GM21447 (cell line): ENCODE measurements around the gene MBIP.
A peak's percentile ranks its signal among the peaks of the same experiment; 100 is the strongest.
"Not testable (repeated sequence)": the region's sequence is repeated elsewhere in the genome, so short reads cannot be mapped to it uniquely, and the experiment has no call there.

Experiments
- ATAC-seq: cut with Tn5 transposase; IDR thresholded peaks from one replicate; pipeline ENCODE4 v1.9.1; 2021; ENCODE audit not compliant: unreplicated experiment

Gene MBIP

DNA sequence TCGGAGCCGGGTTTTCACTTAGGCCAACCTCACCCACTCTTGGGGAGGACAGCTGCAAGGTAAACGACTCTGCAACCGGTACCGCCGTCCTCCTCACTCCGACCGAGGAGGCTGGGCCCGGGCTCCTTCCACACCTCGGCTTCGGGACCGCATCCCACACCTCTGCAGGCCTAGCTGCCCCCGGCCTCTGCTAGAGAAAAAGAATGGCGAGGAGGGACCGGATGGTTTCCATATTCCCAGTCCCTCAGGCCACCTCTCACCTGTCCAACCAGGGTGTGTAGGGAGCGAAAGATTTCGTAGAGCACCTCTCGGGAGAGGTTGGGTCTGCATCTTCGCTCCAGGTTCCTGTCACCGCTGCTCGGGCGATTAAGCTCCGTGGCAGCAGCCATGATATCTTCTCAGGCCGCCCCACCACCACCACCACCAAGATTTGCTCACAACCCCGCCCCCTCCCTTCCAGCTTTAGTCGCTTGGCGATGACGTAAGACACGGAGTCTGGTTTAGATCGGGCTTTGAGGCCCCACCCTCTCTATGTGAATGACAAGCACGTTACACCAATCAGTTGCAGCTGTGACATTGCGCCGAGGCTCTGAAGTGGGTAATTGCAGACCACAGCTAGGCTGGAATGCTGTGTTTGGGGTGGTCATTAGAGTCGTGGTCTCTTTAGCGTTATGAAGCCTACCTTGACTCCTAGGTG, at the start of gene MBIP:
Gene MBIP (minus strand): TSS at position 438 of the 697 bp plus-strand sequence. CDS start 49 bp downstream, at position 389.
- peak; percentile 97 for ATAC-seq

- ATAC-seq, result no peak
Measured at GRCh38 chr14:36367985-36368774, 47.7 kb upstream of the MBIP start.

GRCh38 chr14:36365766-36366165, 45.3 kb upstream of the MBIP start:
- no peak for ATAC-seq

GRCh38 chr14:36363704-36364103, 43.3 kb upstream of the MBIP start:
- no peak for ATAC-seq

DNA sequence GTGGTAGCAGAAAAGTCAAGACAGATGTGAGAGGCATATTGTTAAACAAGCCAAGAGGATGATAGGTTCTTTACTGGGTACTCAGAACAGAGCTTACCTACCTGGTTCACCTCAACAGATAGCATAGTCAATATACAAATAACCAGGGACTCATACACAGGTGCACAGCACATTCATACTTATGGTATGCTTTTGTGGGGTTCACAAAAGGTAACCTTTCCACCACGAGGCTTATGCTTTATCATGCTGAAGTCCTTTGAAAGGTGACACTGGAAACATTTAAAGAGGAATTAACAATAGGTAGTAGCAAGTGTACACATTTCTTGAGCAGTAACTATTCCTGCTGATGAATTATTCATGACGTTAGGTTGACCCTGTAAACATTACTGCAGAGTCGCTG, 42.2 kb upstream of the MBIP start:
- no peak for ATAC-seq

DNA sequence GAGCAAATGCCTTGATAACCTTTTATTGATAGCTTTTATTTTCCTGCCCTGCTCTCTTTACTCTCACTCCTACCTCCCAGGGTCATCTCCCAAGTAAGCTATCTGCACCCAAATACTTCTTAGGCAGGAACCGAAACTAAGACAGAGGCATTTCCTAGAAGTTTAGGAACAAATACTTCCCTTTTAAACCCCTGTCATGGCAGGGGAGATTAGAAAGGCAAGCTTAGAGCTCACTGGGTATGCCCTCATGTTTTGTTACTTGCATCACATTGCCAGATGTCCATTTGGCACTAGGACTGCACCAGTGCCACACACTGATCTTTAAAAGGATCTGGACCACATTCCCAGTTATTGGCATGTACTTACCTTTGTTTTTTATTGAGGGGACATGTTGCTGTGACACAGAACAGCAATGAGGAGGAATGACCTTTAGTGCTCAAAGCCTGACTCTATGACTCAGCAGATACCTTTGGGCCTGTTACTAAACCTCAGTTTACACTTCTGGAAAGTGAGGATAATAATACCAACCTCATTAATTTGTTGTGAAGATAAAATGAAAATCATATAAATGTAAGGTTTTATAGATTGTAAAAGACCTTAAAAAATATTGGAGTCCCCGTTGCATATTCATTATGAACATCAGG, 40.9 kb upstream of the MBIP start:
- ATAC-seq, result no peak

- ATAC-seq, result no peak
Measured at GRCh38 chr14:36356862-36357261, 36.4 kb upstream of the MBIP start.

- no peak for ATAC-seq
Measured at GRCh38 chr14:36346052-36346451, 25.6 kb upstream of the MBIP start.

GRCh38 chr14:36344211-36344610, 23.8 kb upstream of the MBIP start:
- ATAC-seq, result no peak

- not testable (repeated sequence) for ATAC-seq
Measured at GRCh38 chr14:36341811-36342210, 21.4 kb upstream of the MBIP start.

- no peak for ATAC-seq
Measured at GRCh38 chr14:36340276-36340890, 19.9 kb upstream of the MBIP start.

DNA sequence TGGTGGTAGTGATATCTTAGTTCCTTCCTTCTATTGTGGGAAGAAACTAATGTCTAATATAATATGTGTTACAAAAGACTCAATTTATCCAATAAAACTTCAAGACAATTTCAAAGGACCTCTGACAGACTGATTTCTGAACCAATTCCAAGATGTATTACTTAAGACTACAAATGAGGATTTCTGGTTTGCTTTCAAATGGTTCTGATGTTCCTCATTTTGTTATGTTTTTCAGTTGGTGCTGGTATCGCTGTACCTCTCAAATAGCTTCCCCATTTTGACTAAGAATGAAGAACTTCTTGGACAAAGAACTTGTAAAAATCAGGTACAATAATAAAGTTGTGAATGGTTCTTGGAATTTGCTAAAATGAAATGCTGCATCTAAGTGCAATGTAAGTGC, 19.4 kb upstream of the MBIP start:
- no peak for ATAC-seq

DNA sequence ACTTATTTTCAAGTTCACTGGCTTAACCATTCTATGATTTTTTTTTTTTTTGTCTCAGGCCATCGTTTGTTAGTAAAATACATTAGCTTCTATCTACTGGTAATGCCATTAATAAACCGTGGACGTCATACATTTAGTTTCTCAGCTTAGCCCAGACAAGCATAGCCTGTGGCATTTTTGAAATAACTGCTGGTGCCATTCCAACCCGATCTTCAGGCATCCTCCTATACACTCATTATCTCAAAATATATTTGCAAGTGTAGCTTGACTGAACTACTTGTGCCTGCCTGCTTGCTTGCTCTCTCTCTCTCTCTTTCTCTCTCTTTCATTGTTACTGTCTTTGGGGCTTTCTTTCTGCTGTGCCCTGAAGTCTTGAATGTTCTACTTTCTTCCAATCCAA, 12.7 kb upstream of the MBIP start:
- ATAC-seq, result no peak

DNA sequence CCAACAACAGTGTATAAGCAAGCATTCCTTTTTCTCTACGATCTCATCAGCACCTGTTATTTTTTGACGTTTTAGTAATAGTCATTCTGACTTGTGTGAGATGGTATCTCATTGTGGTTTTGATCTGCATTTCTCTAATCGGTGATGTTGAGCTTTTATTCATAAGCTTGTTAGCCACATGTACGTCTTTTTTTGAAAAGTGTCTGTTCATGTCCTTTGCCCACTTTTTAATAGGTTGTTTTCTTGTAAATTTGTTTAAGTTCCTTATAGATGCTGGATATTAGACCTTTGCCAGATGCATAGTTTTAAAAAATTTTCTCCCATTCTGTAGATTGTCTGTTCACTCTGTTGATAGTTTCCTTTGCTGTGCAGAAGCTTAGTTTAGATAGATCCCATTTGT, 7.1 kb upstream of the MBIP start:
- ATAC-seq, result not testable (repeated sequence)

GRCh38 chr14:36325853-36326252, 5.4 kb upstream of the MBIP start:
- ATAC-seq, result no peak

DNA sequence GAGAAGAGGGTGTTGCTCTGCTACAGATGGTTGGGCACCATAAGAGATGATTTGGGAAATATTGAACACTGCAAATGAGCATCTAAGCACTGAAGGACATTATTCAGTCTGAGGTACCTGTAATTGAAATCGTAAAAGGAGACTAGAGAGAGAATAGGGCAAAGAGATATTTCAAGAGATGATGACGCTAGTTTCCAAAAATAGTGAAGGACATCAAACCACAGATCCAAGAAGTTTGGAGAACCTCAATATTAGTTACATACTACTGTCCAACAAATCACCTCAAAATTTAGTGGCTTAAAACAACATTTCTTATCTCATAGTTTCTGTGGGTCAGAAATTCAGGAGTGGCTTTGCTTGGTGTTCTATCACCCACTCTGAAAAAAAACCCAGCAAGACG, 4.5 kb upstream of the MBIP start:
- no peak for ATAC-seq

- peak; percentile 19 for ATAC-seq
Measured at GRCh38 chr14:36320897-36321381, 502 bp upstream of the MBIP start.

DNA sequence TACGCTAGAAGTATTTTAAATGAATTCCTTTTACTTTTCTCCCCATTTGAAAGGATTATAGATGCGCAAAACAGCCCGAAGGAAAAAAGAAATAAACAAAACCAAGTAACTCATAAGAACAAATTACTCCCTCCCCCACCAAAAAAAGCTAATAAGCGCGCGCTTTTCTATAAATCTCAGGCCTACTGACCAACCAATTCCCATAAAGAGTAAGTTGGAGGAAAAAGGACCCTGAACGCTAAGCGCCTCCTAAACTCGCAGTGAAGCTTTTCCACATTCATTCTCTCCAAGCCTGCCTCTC, 588 bp downstream of the MBIP start:
- no peak for ATAC-seq

DNA sequence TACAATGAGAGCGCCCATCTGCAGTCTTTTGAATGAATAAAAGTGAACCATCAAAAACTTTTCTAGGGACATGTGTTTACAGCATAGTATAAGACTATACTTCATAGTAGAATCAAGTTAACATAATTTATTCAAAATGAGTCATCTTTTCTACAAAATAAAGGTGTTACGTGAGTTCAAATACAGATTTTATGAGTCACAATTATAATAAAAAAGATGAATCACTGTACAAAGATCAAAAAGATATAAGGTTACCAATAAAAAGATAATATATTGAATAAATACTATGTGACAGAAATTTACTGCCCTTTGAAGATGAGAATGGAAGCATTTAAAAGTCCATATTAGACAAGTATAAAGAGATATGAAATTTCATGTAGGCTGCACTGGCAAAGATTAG, 2.8 kb downstream of the MBIP start:
- no peak for ATAC-seq

GRCh38 chr14:36316131-36316530, 4.3 kb downstream of the MBIP start:
- no peak for ATAC-seq

- ATAC-seq, result peak; percentile 50
Measured at GRCh38 chr14:36315159-36315853, 5.1 kb downstream of the MBIP start.
